ENCODE results near the gene MAN2A1.

MAN2A1 gene

DNA sequence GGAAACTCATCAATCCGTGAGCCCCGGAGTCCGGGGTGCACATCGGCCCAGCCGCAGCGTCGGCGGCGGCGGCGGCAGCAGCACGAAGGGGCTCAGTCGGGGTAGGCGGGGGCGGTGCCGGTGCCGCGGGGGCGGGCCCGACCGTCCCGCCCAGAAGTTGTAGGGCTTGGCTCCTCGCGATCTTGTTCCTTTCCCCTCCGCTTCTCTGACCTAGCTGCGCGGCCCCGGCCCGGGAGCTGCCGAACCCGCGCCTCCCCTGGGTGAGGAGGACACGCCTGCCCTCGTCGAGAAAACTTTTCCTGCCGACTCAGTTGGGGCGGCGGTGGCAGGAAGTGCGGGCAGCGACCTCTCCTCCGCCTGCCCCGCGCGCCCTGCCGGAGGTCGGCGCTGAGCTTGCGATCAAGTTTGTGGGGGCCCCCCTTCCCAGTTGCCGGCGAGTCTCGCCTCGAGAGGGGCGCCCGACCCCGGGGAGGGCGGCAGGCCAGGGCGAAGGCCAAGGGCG lies at the start of gene MAN2A1:
Gene MAN2A1 (plus strand): TSS at position 188 of the 502 bp plus-strand sequence. CDS start 491 bp downstream, outside the sequence.
- no peaks in the 10 kb centered on the region for H3K36me3 Mint-ChIP-seq
- peaks cover 3% of the 10 kb centered on the region for H3K27me3 Mint-ChIP-seq
- ATAC-seq (ENCODE audit: low read depth) (peak; percentile 66), DNase-seq (ENCODE audit: low spot score in 2 of 2) (peak in 1 of 2 donors; percentile 78)
- H3K27ac Mint-ChIP-seq = peak within 1 kb of the TSS; percentile 92
- peak within 1 kb of the TSS; percentile 88 for H3K4me3 Mint-ChIP-seq
- peaks cover 28% of the 10 kb centered on the region for H3K4me1 Mint-ChIP-seq
- H3K9me3 Mint-ChIP-seq = peaks cover 4% of the 10 kb centered on the region

DNA sequence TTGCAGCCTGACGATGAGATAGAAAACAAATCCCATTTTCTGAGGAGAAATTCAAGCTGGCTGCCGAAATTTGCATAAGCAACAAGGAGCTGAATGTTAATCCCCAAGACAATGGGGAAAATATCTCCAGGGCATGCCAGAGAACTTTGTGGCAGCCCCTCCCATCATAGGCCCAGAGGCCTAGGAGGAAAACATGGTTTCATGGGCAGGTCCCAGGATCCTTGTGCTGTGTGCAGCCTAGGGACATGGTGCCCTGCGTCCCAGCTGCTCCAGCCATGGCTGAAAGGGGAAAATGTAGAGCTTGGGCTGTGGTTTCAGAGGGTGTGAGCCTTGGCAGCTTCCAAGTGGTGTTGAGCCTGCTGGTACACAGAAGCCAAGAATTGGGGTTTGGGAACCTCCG lies 48.8 kb upstream of the MAN2A1 start:
- H3K27ac Mint-ChIP-seq = no peak overlapping the region
- ATAC-seq (ENCODE audit: low read depth) (no peak), DNase-seq (ENCODE audit: low spot score in 2 of 2) (no peak)
- H3K9me3 Mint-ChIP-seq = peaks cover 5% of the 10 kb centered on the region
- no peak overlapping the region for H3K4me3 Mint-ChIP-seq
- H3K4me1 Mint-ChIP-seq = peaks cover 2% of the 10 kb centered on the region
- H3K36me3 Mint-ChIP-seq = no peaks in the 10 kb centered on the region
- H3K27me3 Mint-ChIP-seq = no peaks in the 10 kb centered on the region

DNA sequence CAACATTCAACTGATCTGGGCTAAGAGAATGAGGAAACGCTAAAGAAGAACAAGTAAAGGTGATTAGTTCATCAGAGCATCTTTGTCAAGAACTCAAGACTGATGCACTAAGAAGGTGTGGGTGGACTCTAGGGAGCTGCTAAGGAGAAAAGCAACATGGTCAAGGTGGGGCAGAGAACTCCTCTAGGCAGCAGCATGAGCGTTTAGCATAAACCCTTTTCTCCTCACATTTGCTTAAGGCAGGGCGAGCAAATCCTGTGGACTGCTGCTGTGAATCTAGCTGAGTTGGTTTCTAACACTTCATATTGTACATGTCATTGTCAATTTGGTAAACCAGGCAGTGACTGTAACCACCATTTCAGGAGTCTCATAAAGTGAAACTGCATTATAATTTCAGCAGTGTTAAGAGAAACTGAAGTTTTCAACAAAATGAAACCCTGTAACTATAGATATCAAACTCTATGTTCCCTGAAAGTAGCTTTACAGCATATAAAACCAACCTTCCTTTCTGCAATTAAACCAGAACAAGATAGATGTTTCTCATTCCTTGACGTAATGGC lies 45.9 kb upstream of the MAN2A1 start:
- no peaks in the 10 kb centered on the region for H3K27me3 Mint-ChIP-seq
- H3K36me3 Mint-ChIP-seq = no peaks in the 10 kb centered on the region
- ATAC-seq (ENCODE audit: low read depth) (no peak), DNase-seq (ENCODE audit: low spot score in 2 of 2) (no peak)
- H3K9me3 Mint-ChIP-seq = peaks cover 5% of the 10 kb centered on the region
- H3K4me3 Mint-ChIP-seq = no peak overlapping the region
- H3K27ac Mint-ChIP-seq = no peak overlapping the region
- H3K4me1 Mint-ChIP-seq = no peaks in the 10 kb centered on the region

DNA sequence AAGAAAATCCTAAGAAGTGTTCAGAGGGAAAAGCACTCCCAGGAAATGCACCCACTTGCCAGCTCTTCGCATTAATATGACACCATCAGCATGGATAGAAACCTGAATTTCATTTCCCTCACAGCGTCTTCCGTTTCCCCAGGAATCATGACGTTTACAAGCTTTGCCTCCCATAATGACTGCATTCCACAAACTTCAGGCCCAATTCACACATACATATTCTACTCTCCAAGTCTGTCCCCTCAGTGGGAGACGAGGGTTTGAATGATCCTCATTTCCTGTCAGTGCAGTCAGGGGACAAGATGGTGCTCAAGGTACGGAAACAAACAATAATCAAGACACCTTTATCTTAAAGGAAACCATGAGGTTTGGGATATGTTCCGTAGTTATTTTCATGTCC lies 44.9 kb upstream of the MAN2A1 start:
- no peak overlapping the region for H3K27ac Mint-ChIP-seq
- no peaks in the 10 kb centered on the region for H3K36me3 Mint-ChIP-seq
- H3K9me3 Mint-ChIP-seq = peaks cover 5% of the 10 kb centered on the region
- no peaks in the 10 kb centered on the region for H3K4me1 Mint-ChIP-seq
- no peaks in the 10 kb centered on the region for H3K27me3 Mint-ChIP-seq
- ATAC-seq (ENCODE audit: low read depth) = no peak
- H3K4me3 Mint-ChIP-seq = no peak overlapping the region
- no peak for DNase-seq (ENCODE audit: low spot score in 2 of 2)

DNA sequence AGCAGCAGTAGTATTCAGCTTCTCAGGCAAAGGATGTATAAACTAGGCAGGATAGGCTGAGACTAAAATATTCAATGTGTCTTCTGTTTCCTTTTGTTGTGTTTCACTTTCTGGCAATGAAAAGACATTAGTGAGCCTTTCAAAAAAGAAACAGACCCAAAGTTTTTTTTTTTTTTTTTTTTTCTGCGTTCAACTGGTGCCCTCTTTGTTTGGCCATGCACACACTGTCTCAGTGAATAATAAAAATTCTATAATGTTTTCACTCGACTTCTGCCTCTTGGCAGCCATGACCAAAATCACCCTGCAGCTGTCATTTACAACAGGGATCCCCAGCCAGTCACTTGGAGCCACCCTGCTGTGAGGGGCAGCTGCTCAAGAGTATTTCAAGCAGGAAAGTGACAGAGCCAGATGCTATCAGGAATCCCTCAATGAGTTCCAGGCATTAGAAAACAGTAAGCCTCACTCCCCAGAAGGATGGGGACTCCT lies 44.0 kb upstream of the MAN2A1 start:
- Mint-ChIP-seq H3K9me3 (no peaks in the 10 kb centered on the region), H3K36me3 (no peaks in the 10 kb centered on the region), H3K4me1 (no peaks in the 10 kb centered on the region), H3K27me3 (no peaks in the 10 kb centered on the region), H3K4me3 (no peak overlapping the region), H3K27ac (no peak overlapping the region)
- ATAC-seq (ENCODE audit: low read depth) (no peak), DNase-seq (ENCODE audit: low spot score in 2 of 2) (no peak)

DNA sequence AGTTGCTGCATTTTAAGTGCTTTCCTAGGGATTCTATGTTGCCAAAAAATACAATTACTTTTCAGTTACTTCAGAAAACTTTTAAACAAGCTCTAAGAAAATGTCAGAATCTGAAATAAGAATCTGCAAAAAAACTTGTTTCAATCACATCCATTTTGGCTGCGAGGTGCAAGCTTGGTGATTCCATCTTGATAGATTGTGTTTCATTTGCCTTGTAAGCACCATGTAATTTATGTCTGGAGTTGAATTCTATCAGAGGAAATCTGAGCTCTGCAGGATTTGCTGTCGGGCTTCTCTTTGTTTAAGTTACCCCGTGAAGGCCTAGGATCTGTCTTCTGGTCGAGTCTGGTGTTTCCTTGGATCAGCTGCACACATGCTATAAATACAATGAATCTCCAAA lies 40.4 kb upstream of the MAN2A1 start:
- Mint-ChIP-seq H3K9me3 (no peaks in the 10 kb centered on the region), H3K4me3 (no peak overlapping the region), H3K4me1 (no peaks in the 10 kb centered on the region), H3K27ac (no peak overlapping the region), H3K27me3 (peaks cover 5% of the 10 kb centered on the region), H3K36me3 (no peaks in the 10 kb centered on the region)
- no peak for DNase-seq (ENCODE audit: low spot score in 2 of 2)
- ATAC-seq (ENCODE audit: low read depth) = no peak

DNA sequence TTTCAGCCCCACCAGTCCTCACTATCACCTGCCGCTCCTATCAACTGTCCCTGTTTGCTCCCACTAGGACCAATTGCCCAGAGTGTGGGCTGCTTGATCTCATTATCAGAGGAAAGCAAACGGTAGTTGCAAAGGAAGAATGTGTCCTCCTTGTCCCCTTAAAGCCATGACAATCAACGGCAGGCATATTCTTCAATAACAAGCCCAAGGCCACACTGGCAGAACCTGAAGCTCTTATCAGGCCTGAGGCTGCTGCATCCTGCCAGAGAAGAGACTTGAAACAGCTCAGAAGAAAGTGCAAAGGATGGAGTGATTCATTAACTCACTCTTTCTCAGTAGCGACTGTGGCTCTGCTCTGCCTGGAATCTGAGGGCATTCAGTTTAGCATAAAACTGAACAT lies 39.2 kb upstream of the MAN2A1 start:
- Mint-ChIP-seq H3K4me1 (no peaks in the 10 kb centered on the region), H3K27ac (no peak overlapping the region), H3K9me3 (no peaks in the 10 kb centered on the region), H3K27me3 (peaks cover 5% of the 10 kb centered on the region), H3K36me3 (no peaks in the 10 kb centered on the region), H3K4me3 (no peak overlapping the region)
- DNase-seq (ENCODE audit: low spot score in 2 of 2) = no peak
- ATAC-seq (ENCODE audit: low read depth) = no peak

DNA sequence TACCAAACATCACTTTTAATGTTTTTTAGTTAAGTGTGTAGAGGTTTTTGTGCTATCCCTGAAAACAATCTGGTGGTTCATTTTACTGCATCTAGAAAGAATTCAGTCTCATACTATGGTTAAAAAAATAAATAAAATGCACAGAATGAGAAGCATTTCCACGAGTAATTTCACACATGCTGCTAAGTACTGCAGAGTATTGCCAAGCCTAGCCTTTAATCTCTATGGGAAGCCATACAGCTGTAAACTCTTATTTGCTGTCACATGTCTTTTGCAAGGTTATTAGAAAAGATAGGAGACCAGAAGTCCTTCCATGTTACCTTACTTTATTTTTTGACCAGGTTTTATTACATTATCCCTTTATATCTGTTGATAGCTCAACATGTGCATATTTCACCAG lies 37.6 kb upstream of the MAN2A1 start:
- no peaks in the 10 kb centered on the region for H3K9me3 Mint-ChIP-seq
- H3K4me3 Mint-ChIP-seq = no peak overlapping the region
- H3K36me3 Mint-ChIP-seq = no peaks in the 10 kb centered on the region
- DNase-seq (ENCODE audit: low spot score in 2 of 2) (no peak), ATAC-seq (ENCODE audit: low read depth) (no peak)
- H3K27me3 Mint-ChIP-seq = peaks cover 6% of the 10 kb centered on the region
- H3K4me1 Mint-ChIP-seq = peaks cover 6% of the 10 kb centered on the region
- no peak overlapping the region for H3K27ac Mint-ChIP-seq

DNA sequence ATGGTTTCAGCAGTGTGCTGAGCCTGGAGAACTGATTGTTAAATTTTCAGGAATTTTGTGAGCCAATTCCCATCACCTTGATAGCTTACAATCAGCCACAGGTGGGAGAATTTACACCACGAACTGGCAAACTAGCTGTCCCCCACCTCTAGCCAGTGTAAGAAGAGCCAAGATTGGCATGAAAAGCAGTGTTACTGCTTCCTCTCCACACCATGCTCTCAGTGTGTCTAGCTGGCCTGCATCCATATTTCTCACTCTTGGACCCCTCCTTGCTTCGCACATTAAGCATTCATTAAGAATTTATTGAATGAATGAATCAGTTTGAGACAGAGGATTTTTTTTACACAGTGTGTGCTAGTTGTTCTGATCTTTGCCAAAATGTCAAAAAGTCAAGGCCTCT lies 36.7 kb upstream of the MAN2A1 start:
- peaks cover 8% of the 10 kb centered on the region for H3K4me1 Mint-ChIP-seq
- peaks cover 8% of the 10 kb centered on the region for H3K27me3 Mint-ChIP-seq
- no peaks in the 10 kb centered on the region for H3K9me3 Mint-ChIP-seq
- ATAC-seq (ENCODE audit: low read depth) (no peak), DNase-seq (ENCODE audit: low spot score in 2 of 2) (no peak)
- no peak overlapping the region for H3K27ac Mint-ChIP-seq
- no peak overlapping the region for H3K4me3 Mint-ChIP-seq
- no peaks in the 10 kb centered on the region for H3K36me3 Mint-ChIP-seq

DNA sequence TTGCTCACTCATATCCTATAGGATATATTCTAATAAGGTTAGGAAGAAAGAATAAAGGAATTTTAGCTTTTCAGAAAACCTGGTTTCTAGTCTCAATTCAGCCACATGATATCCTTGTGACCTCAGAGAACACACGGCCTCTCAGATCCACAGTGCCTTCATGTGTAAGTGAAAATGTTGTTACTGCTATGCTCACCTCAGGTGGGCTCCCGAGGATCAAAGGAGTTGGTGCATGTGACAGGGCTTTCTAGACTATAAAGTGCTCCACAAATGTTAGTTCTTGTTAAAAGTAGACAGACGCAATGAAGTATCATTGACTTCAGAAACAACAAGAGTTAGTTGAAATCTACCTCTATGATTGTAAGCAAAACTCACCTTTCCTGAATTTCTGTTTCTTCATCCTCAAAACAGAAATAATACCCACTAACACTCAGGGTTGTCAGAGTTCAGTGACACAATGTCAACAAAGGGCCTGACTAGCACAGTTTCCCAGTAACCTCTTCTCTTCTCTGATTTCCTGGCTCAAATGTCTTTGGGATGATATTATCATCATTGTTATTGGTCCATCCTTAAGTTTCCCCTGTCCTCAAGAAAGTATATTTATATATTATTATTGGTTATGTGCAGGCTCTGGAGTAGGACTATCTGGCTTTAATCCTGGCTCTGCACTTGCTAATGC lies 36.0 kb upstream of the MAN2A1 start:
- DNase-seq (ENCODE audit: low spot score in 2 of 2) = no peak
- H3K27me3 Mint-ChIP-seq = peaks cover 8% of the 10 kb centered on the region
- no peak overlapping the region for H3K4me3 Mint-ChIP-seq
- H3K27ac Mint-ChIP-seq = no peak overlapping the region
- H3K4me1 Mint-ChIP-seq = peaks cover 8% of the 10 kb centered on the region
- H3K9me3 Mint-ChIP-seq = no peaks in the 10 kb centered on the region
- no peaks in the 10 kb centered on the region for H3K36me3 Mint-ChIP-seq
- no peak for ATAC-seq (ENCODE audit: low read depth)

DNA sequence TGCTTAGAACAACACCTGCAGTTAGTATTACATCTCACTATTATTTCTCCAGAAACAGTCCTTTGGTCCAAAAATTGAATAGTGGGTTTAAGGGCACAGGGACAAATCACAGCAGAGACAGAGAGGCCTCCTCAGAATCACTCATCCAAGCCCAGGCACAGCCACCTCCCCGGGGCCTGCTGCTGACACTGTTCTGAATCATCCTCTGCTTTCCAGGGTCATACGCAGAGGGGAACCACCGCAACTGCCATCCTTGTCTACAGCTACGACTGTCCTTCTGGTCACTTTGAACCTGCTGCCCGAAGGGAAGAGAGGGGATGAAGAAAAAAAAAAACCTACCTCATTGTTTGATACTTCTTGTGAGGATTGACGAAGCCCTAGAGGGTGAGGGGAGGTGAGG lies 35.3 kb upstream of the MAN2A1 start:
- ATAC-seq (ENCODE audit: low read depth) (no peak), DNase-seq (ENCODE audit: low spot score in 2 of 2) (no peak)
- no peak overlapping the region for H3K4me3 Mint-ChIP-seq
- H3K27me3 Mint-ChIP-seq = peaks cover 8% of the 10 kb centered on the region
- no peak overlapping the region for H3K27ac Mint-ChIP-seq
- no peaks in the 10 kb centered on the region for H3K36me3 Mint-ChIP-seq
- no peaks in the 10 kb centered on the region for H3K9me3 Mint-ChIP-seq
- H3K4me1 Mint-ChIP-seq = peaks cover 8% of the 10 kb centered on the region

DNA sequence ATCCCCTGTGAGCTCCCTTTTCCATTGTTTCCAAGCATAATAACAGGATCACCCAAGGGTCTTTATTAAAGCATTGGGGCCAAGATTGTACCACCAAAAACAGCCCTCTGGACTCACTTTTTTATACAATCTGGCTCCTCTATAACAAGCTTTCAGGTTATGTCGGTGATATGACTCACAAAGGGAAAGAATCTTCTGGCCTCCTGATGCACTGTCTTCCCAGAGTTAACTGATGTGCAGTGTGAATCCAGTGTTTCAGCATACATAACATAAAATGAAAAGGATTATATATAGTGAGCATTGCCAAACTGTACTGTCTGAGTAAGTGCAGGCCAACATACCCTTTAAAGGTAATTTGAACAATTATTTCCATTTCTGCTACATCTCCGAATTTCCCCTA lies 33.9 kb upstream of the MAN2A1 start:
- no peak overlapping the region for H3K27ac Mint-ChIP-seq
- ATAC-seq (ENCODE audit: low read depth) (no peak), DNase-seq (ENCODE audit: low spot score in 2 of 2) (no peak)
- no peaks in the 10 kb centered on the region for H3K36me3 Mint-ChIP-seq
- H3K9me3 Mint-ChIP-seq = no peaks in the 10 kb centered on the region
- H3K27me3 Mint-ChIP-seq = peaks cover 8% of the 10 kb centered on the region
- H3K4me1 Mint-ChIP-seq = peaks cover 8% of the 10 kb centered on the region
- no peak overlapping the region for H3K4me3 Mint-ChIP-seq

DNA sequence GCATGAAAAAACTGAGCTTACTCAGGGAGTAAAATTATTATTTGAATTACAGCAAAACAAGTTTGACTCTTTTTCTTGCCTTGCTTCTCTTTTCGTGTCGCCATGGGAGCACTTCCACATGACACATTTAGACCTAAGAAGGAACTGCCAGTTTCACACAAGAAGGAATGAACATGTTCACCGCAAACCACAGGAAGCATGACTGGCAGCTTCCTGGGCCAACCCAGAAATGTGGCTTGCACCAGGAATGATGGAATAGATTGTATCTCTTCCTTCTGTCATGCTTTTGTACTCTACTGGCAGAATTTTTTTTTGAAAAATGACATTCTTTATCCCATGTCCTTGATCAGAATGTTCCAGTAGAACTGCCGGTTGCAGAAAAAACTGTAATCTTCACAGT lies 32.9 kb upstream of the MAN2A1 start:
- H3K27ac Mint-ChIP-seq = no peak overlapping the region
- no peaks in the 10 kb centered on the region for H3K9me3 Mint-ChIP-seq
- ATAC-seq (ENCODE audit: low read depth) (peak; percentile 74), DNase-seq (ENCODE audit: low spot score in 2 of 2) (no peak)
- no peak overlapping the region for H3K4me3 Mint-ChIP-seq
- peaks cover 8% of the 10 kb centered on the region for H3K4me1 Mint-ChIP-seq
- peaks cover 10% of the 10 kb centered on the region for H3K27me3 Mint-ChIP-seq
- H3K36me3 Mint-ChIP-seq = no peaks in the 10 kb centered on the region

DNA sequence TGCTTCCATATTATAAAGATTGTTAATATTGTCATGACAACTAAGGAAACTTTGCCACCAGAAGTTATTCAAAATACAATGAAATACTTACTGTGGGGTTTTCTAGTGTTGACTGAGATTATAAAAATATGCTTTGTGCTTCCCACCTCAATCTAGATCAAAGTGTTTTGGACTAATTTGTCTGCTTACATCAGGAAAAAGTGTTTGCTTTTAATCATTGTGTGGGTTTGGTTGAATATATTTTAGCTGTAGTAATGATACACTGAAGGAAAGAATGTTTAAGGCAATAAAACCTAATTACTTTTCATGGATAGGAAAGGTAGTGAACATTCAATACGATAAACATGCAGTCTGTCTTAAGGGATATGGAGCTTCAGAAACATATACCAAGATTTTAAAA lies 29.8 kb upstream of the MAN2A1 start:
- DNase-seq (ENCODE audit: low spot score in 2 of 2) (no peak), ATAC-seq (ENCODE audit: low read depth) (no peak)
- Mint-ChIP-seq H3K9me3 (no peaks in the 10 kb centered on the region), H3K27me3 (peaks cover 5% of the 10 kb centered on the region), H3K27ac (no peak overlapping the region), H3K36me3 (no peaks in the 10 kb centered on the region), H3K4me3 (no peak overlapping the region), H3K4me1 (peaks cover 8% of the 10 kb centered on the region)

DNA sequence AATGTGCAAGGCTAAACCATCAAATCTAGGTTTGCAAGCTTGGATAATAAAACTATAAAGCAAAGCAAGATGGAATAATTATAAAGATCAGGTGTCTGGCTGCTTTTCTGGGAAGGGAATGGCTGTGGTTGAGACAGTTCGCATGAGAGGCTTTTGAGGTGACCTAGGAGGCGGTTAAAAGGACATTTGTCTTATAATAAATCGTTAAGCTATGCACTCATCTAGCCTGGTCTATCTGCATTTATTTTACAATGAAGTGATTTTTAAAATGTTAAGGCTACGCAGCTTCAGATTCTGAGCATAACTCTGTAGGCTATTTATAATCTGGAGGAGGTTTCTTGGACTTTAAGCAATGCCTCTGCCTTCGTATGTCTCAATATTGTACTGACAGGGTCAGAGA lies 29.4 kb upstream of the MAN2A1 start:
- no peak overlapping the region for H3K4me3 Mint-ChIP-seq
- DNase-seq (ENCODE audit: low spot score in 2 of 2) (no peak), ATAC-seq (ENCODE audit: low read depth) (no peak)
- H3K9me3 Mint-ChIP-seq = no peaks in the 10 kb centered on the region
- H3K27ac Mint-ChIP-seq = no peak overlapping the region
- H3K27me3 Mint-ChIP-seq = peaks cover 5% of the 10 kb centered on the region
- H3K4me1 Mint-ChIP-seq = peaks cover 8% of the 10 kb centered on the region
- H3K36me3 Mint-ChIP-seq = no peaks in the 10 kb centered on the region

All from memory B cell (primary cell).